Liver (tissue), 3 donors: Measurements from ENCODE around the gene LSMEM2.

Source experiments
- RAD21 ChIP-seq, 2 donors: IDR thresholded peaks; 2 replicates each; pipeline ENCODE4 v1.6.1; 2016; ENCODE audit warnings: antibody characterized with exemption in 2 of 2, mild to moderate bottlenecking in 2 of 2
- RXRA ChIP-seq, 2 donors: IDR thresholded peaks; 2 replicates each; pipeline ENCODE4 v1.6.1; 2017 to 2018; ENCODE audit warnings: antibody characterized with exemption in 2 of 2, mild to moderate bottlenecking in 1 of 2
- TF ChIP-seq, protein P1 (sequence below): fragments of 150-350 bp; IDR thresholded peaks from 2 replicates; pipeline ENCODE4 v1.5.1; 2017; ENCODE audit warnings: improper control_type of control experiment, low read depth, low read length; ENCODE audit not compliant: missing input control
- TF ChIP-seq, protein P2 (sequence below): IDR thresholded peaks from 2 replicates; pipeline ENCODE4 v1.6.1; 2016; ENCODE audit warnings: antibody characterized with exemption
- TF ChIP-seq, protein P3 (sequence below): IDR thresholded peaks from 2 replicates; pipeline ENCODE4 v1.6.1; 2016; ENCODE audit warnings: antibody characterized with exemption
- donor health status: healthy.
- donor health status: healthy.

DNA sequence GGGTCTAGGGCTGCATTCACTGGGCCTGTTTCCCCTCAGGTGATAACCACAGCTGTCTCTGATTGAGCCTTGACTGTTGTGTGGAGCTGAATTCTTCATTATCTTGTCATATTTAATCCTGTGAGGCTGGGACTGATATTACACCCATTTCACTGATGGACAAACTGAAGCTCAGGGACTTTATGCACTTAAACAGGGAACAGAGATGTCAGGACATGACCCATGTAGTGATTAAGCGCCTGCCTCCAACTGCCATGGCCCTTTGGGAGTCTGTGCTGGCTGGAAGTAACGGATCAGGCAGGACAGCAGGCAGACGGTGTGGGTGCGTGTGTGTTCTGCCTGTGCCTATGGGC, 35.4 kb upstream of the LSMEM2 start:
- TF ChIP-seq, protein P1, sequence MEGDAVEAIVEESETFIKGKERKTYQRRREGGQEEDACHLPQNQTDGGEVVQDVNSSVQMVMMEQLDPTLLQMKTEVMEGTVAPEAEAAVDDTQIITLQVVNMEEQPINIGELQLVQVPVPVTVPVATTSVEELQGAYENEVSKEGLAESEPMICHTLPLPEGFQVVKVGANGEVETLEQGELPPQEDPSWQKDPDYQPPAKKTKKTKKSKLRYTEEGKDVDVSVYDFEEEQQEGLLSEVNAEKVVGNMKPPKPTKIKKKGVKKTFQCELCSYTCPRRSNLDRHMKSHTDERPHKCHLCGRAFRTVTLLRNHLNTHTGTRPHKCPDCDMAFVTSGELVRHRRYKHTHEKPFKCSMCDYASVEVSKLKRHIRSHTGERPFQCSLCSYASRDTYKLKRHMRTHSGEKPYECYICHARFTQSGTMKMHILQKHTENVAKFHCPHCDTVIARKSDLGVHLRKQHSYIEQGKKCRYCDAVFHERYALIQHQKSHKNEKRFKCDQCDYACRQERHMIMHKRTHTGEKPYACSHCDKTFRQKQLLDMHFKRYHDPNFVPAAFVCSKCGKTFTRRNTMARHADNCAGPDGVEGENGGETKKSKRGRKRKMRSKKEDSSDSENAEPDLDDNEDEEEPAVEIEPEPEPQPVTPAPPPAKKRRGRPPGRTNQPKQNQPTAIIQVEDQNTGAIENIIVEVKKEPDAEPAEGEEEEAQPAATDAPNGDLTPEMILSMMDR: no peak
- TF ChIP-seq, protein P2, sequence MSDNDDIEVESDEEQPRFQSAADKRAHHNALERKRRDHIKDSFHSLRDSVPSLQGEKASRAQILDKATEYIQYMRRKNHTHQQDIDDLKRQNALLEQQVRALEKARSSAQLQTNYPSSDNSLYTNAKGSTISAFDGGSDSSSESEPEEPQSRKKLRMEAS: no peak
- TF ChIP-seq, protein P3, sequence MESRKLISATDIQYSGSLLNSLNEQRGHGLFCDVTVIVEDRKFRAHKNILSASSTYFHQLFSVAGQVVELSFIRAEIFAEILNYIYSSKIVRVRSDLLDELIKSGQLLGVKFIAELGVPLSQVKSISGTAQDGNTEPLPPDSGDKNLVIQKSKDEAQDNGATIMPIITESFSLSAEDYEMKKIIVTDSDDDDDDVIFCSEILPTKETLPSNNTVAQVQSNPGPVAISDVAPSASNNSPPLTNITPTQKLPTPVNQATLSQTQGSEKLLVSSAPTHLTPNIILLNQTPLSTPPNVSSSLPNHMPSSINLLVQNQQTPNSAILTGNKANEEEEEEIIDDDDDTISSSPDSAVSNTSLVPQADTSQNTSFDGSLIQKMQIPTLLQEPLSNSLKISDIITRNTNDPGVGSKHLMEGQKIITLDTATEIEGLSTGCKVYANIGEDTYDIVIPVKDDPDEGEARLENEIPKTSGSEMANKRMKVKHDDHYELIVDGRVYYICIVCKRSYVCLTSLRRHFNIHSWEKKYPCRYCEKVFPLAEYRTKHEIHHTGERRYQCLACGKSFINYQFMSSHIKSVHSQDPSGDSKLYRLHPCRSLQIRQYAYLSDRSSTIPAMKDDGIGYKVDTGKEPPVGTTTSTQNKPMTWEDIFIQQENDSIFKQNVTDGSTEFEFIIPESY: no peak
- TF ChIP-seq RXRA (IDR thresholded peaks at IDR 0.05) (no peak), RAD21 (IDR thresholded peaks at IDR 0.05) (no peak)
